GM19239 (cell line): ENCODE data around the gene CXCL1.

Experiments
- DNase-seq: peaks from one replicate; pipeline ENCODE4 v3.0.0; 2011; ENCODE audit warnings: low spot score; ENCODE audit not compliant: insufficient read length
- FAIRE-seq: peaks from 2 replicates; lab custom pipeline; 2011; peaks lifted over from hg19 to GRCh38; lab: Jason Lieb, UNC

CXCL1 gene

DNA sequence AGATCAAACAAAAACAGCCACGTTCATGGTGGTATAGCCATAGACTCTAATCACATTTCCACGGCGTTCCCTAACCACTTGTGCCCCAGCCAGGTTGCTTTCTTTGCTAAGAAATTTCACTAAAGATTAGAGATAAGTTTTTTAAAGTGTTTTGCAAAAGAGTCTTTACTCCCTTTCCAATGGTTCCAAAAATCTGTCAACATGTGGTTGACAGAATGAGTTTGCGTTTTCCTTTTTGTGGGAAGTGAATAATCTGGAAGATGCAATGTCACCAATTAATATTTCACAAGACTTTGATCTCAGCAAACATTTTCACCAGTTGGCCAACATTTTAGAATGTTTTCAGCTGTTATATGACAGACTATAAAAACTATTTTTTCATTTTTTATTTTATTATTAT is 35.3 kb downstream of the CXCL1 start:
- FAIRE-seq (no peak), DNase-seq (no peak)

DNA sequence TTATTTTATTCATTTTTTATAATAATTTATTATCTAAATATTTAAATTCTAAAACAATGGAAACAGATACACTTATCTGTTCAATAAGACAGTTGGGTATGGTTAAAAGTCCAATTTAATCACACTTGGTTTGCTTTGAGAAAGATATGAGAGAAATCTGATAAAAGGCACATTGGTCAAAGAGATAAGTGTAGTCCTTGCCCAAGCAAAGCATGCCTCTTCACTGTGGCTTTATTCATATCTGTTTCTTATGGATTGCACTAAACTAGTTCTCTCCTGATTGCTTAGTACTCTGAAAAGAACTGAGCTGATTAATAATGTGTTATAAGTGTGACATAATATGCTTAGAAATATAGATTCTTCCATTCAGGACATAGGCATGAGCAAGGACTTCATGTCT is 39.8 kb downstream of the CXCL1 start:
- FAIRE-seq (no peak), DNase-seq (no peak)

DNA sequence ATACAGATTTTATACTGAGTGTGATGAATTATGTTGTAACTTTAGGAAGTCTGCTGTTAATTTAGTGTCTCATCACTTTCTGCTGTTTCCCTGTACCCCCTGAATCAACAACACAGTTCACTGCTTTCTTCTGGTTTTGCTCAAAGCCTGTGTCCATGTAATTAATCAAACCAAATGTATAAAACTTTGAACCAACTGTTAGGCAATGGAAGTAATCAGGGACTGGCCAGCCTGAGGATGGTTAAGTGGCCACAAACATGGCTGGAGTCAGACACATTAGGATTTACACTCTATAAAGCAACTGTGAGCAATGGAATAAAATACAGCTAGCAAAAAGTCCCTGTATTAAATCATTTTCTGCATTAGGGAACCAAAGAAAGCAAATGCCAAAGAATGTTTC is 42.6 kb downstream of the CXCL1 start:
- no peak for FAIRE-seq
- DNase-seq, result no peak

DNA sequence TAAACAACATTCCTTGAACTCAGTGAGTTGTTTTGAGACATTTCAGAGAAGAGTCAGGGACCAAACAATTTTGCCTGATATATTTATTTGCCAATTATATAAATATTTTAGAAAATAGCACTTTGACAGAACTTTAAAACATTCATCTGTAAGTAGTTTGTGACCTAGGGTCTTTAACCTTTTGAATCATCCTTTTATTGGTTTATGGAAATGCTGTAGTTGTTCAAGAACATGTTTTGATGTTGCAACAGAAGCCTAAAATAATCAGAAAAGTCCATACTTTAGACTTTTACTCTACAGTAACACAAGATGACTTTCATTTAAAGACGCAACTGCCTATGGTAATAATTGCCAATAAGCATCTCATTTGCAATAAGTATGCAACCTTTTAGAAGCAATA is 43.0 kb downstream of the CXCL1 start:
- no peak for DNase-seq
- no peak for FAIRE-seq

DNA sequence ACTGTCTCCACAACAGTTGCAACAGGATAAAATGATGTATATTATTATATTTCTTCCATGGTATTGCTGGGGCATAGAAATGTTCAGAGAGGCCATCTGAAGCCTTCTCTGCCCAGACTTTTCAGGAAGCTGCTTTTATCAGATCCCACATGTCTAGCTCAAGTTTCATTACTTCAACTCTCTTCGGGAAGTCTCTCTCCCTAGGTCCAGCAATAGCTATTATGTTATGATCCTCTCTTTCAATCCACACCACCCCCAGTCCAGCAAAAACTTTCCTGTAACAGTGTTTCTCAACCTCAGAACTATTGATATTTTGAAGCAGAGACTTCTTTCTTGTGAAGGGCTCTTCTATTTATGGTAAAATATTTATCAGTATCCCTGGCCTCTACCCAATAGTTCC is 44.9 kb downstream of the CXCL1 start:
- DNase-seq (no peak), FAIRE-seq (no peak)

DNA sequence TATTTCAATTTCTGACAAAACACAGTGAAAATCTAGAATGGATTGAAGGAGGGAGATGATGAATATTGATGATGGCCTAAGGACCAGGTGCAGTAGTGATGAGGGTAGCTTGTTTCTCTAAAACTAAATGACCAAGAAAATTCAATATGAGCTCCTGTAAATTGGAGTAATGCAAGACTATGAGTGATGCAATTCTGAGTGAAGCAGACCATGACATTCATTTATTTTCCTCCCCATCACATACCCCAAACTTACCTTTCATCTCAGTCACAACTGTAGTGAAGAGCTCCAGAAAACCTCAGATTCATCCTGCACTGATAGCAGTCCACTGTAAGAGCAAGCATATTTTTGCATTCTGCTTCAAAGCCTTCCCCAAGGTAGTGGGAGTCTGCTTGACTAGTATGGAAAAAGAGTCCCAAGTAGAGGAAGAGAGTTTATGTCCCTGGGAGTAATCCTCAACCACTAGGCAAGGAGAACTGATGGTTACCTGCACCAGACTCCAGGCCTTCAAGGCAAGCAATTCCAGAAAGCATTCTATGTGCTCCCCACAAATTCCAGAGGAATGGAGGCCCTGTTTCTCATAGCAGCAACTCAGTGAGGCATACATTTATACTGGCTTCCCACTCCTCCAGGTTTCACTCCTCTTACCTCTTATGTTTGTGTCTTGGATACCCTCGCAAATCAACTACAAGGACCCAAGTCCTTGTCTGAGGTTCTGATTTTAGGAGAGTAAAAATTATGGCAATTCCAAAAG is 47.2 kb downstream of the CXCL1 start:
- DNase-seq, result no peak
- no peak for FAIRE-seq

DNA sequence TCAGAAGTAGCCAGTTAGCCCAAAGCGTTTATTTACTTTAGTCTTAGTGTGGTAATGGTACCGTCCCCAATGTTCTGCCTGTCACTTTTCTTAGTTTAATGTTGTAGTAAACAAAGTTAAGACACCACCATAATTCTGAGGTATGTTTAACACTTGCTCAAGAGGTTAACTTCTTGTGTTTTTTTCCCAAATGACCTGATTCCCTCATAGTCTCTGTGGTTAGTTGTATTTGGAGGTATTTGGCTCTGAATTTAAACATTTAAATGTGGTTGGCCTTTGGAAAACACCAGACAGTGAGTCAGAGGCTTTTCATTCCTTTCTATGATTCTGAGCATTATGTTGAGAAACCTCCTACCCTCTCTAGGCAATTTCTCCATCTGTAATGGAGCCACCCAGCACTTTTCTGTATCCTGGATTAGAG is 47.9 kb downstream of the CXCL1 start:
- DNase-seq (no peak), FAIRE-seq (no peak)

DNA sequence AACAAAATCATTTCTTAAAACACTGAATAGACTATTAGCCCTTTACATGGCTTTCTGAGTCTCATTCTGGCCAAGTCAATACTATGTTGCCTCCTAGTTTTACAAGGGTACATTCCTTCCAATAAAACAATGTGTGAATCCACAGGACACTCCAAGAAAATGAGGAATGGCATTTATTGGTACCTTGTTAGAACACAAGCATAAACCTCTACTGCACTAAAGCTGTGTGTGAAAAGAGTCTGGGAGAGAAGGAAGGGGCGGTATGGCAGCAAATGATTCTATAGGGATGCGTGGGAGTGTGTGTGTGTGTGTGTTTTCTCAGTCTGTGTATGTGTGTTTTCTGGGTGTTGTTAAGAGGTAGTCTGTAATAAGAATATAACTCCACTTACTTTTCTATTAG is 48.9 kb downstream of the CXCL1 start:
- DNase-seq (no peak), FAIRE-seq (no peak)

DNA sequence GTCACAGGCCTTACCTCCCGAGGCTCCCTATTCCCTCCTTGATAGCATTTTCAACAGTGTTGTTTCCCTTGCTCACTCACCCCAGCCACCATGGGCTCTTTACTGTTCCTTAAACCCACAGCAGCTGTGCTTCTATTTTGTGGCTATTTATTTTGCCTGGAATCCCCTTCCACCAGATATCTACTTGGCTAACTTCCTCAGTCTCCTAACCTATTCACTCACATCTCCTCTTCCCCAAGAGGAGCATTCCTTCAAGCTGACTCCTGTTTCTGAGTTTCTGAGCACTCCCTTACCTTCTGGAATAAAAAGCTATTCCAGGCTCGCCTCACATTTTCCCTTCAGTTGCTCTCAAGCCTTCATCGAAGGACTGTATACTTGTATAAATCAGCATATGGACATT is 50.5 kb downstream of the CXCL1 start:
- FAIRE-seq (no peak), DNase-seq (no peak)
